NCI-H82 treated with DMSO at 0.1 percent for 48 hours (cell line): ENCODE measurements around the gene AMPH.

Experiments used
- DNase-seq: peaks from one replicate; lab custom pipeline; 2025; ENCODE audit not compliant: unreplicated experiment; lab: John Stamatoyannopoulos, UW

AMPH gene

GRCh38 chr7:38463277-38464225 lies 167.6 kb downstream of the AMPH start:
- no peak for DNase-seq

GRCh38 chr7:38462819-38463218 lies 168.4 kb downstream of the AMPH start:
- DNase-seq, result no peak

GRCh38 chr7:38461887-38462286 lies 169.3 kb downstream of the AMPH start:
- no peak for DNase-seq

- DNase-seq, result no peak
Measured at GRCh38 chr7:38453826-38454225, 177.3 kb downstream of the AMPH start.

- DNase-seq, result no peak
Measured at GRCh38 chr7:38453168-38453567, 178.0 kb downstream of the AMPH start.

- DNase-seq, result no peak
Measured at GRCh38 chr7:38452681-38453108, 178.5 kb downstream of the AMPH start.

GRCh38 chr7:38451840-38452239 lies 179.3 kb downstream of the AMPH start:
- no peak for DNase-seq

GRCh38 chr7:38448584-38449234 lies 182.5 kb downstream of the AMPH start:
- DNase-seq, result no peak

GRCh38 chr7:38448054-38448453 lies 183.1 kb downstream of the AMPH start:
- no peak for DNase-seq

- no peak for DNase-seq
Measured at GRCh38 chr7:38438970-38439369, 192.2 kb downstream of the AMPH start.

- no peak for DNase-seq
Measured at GRCh38 chr7:38432671-38433070, 198.5 kb downstream of the AMPH start.

GRCh38 chr7:38432080-38432479 lies 199.1 kb downstream of the AMPH start:
- DNase-seq, result no peak

GRCh38 chr7:38429057-38429456 lies 202.1 kb downstream of the AMPH start:
- no peak for DNase-seq

GRCh38 chr7:38428041-38428440 lies 203.1 kb downstream of the AMPH start:
- DNase-seq, result peak; percentile 8

GRCh38 chr7:38427279-38427955 lies 203.8 kb downstream of the AMPH start:
- no peak for DNase-seq

GRCh38 chr7:38425509-38425908 lies 205.7 kb downstream of the AMPH start:
- no peak for DNase-seq

GRCh38 chr7:38424750-38425463 lies 206.3 kb downstream of the AMPH start:
- DNase-seq, result no peak

- no peak for DNase-seq
Measured at GRCh38 chr7:38413784-38414183, 217.4 kb downstream of the AMPH start.

- peak; percentile 53 for DNase-seq
Measured at GRCh38 chr7:38411404-38411803, 219.8 kb downstream of the AMPH start.

GRCh38 chr7:38410056-38410455 lies 221.1 kb downstream of the AMPH start:
- DNase-seq, result no peak

GRCh38 chr7:38409531-38409930 lies 221.6 kb downstream of the AMPH start:
- DNase-seq, result no peak
